Testis (tissue), 3 donors: ENCODE results near the gene VILL. TPM values are rescaled to one million over a fixed set of nuclear protein-coding genes. Genes with fewer than 3 reads are reported as not detected.

Experiments
- DNase-seq: peaks from one replicate; pipeline ENCODE4 v3.0.0-alpha.2; 2019
- H3K27ac ChIP-seq, 2 donors: fragments of 200-600 bp; sonication (generic); one replicate each; pipeline ENCODE4 v1.5.1; 2019
- H3K27me3 ChIP-seq: fragments of 200-600 bp; sonication (generic); one replicate; pipeline ENCODE4 v1.5.1; 2019
- H3K36me3 ChIP-seq: fragments of 200-600 bp; sonication (generic); one replicate; pipeline ENCODE4 v1.5.1; 2017; ENCODE audit warnings: low read depth; ENCODE audit errors: missing control alignments
- H3K4me1 ChIP-seq: fragments of 200-600 bp; sonication (generic); one replicate; pipeline ENCODE4 v1.5.1; 2019
- H3K4me3 ChIP-seq, 2 donors: fragments of 200-600 bp; sonication (generic); one replicate each; pipeline ENCODE4 v1.5.1; 2017 to 2019
- H3K9me3 ChIP-seq: fragments of 200-600 bp; sonication (generic); one replicate; pipeline ENCODE4 v1.5.1; 2017
- POLR2A ChIP-seq: fragments of 450-650 bp; IDR thresholded peaks from one replicate; pipeline ENCODE4 v1.6.1; 2017; ENCODE audit warnings: antibody characterized with exemption, mild to moderate bottlenecking, moderate library complexity
- WGBS, 2 donors: methylation state at CpG; one replicate each; pipeline ENCODE4 v1.1.5; 2018; 5-methylcytosine and 5-hydroxymethylcytosine counted together
- intact Hi-C: fragments of 100-400 bp; cut with DNase I; formaldehyde crosslinking; loops from one replicate; pipeline ENCODE4 v1.15.1; 2023; ENCODE audit warnings: low total_unique reads
- polyA plus RNA-seq: library from polyadenylated mRNA; stranded (reverse); fragments of 350-450 nt; fragmentation: Illumina TruSeq; extraction: RNeasy Lipid Tissue Mini Kit (QIAGEN cat#74804); gene quantifications from one replicate; pipeline ENCODE4 v1.2.3, GENCODE V29; 2014; ENCODE audit warnings: low read depth, low replicate concordance; ENCODE audit not compliant: insufficient read depth
- total RNA-seq, 2 donors: library from RNA; depleted of rRNA; stranded (reverse); fragments of >200 nt; gene quantifications; one replicate each; pipeline ENCODE4 v1.2.3, GENCODE V29; 2016
- TF ChIP-seq, protein P1 (sequence below), 3 experiments: fragments of 450-650 bp in 2 of 3; fragments of 200-600 bp in 1 of 3; sonication (generic) in 1 of 3; IDR thresholded peaks; one replicate each; pipeline ENCODE4 v1.5.1; 2016 to 2019; ENCODE audit warnings: antibody characterized with exemption in 3 of 3, mild to moderate bottlenecking in 2 of 3, moderate library complexity in 1 of 3

The VILL gene
- total and polyA plus RNA-seq, 3 donors from 2014 or later = 9.5 to 17.4 (median 16.3) TPM

DNA sequence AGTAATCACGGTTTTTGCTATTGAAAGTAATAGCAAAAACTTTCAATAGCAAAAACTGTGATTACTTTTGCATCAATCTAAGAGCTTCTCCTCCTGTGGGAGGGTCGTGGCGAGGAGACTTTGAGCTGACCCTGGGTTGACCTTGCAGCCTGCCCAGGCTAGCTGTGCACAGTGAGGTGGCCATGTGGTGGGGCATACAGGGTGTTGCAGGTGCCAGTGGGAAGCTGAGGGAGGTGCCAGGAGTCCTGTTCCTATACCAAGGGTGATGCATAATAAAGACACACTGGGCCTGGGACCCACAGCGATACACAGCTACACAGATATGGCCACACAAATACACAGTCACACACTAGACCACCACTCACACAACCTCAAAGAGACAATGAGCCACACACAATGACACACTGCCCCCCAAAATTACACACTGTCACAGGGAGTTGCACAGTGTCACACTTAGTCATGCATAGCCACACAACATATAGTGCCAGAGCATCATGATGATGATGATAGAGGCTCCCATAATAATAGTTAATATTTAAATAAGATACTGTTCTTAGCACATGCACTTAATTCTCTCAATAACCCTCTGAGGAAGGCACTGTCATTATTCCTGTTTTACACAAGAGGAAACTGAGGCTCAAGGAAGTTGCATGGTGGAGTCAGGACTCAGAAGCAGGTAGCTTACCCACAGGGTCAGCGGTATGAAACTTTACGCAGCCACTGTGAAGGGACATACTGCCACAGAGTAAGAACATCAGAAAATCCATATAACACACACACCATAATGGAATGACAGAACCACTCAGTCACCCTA lies 32.5 kb downstream of the VILL start:
- H3K4me1 ChIP-seq = peaks cover 18% of the 10 kb centered on the region
- no peak for TF ChIP-seq POLR2A
- TF ChIP-seq, protein P1, sequence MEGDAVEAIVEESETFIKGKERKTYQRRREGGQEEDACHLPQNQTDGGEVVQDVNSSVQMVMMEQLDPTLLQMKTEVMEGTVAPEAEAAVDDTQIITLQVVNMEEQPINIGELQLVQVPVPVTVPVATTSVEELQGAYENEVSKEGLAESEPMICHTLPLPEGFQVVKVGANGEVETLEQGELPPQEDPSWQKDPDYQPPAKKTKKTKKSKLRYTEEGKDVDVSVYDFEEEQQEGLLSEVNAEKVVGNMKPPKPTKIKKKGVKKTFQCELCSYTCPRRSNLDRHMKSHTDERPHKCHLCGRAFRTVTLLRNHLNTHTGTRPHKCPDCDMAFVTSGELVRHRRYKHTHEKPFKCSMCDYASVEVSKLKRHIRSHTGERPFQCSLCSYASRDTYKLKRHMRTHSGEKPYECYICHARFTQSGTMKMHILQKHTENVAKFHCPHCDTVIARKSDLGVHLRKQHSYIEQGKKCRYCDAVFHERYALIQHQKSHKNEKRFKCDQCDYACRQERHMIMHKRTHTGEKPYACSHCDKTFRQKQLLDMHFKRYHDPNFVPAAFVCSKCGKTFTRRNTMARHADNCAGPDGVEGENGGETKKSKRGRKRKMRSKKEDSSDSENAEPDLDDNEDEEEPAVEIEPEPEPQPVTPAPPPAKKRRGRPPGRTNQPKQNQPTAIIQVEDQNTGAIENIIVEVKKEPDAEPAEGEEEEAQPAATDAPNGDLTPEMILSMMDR (IDR thresholded peaks at IDR 0.05) = no peak
- intact Hi-C loops = no loop called here
- H3K4me3 ChIP-seq = no peak overlapping the region
- 75 to 79% methylated on average over 5 to 6 of the region's 6 CpGs for WGBS, 2 donors
- no peak for DNase-seq
- no peaks in the 10 kb centered on the region for H3K27me3 ChIP-seq
- no peaks in the 10 kb centered on the region for H3K36me3 ChIP-seq
- H3K9me3 ChIP-seq = no peaks in the 10 kb centered on the region
- peak overlapping the region in 1 of 2 donors; percentile 95 for H3K27ac ChIP-seq

DNA sequence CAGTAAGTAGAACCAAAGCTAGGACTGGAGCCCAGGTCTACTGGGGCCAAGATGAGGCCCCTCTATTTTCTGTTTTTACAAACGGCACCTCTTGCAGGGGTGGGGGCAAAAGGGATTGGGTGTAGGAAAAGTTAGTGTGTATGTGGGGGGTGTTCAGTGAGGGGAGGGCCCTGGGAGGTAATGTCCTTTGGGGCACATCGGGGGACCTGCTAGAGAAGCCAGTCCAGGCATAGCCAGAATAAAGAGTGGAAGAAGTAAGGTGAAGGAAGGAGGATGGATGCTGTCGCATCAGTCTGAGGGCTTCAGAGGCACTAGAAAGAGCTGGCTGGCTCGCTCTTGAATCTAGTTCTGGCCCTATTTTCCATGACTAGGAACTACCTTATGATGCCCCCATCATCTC lies 36.3 kb downstream of the VILL start:
- 86 to 90% methylated on average over 4 of the region's 4 CpGs for WGBS, 2 donors
- DNase-seq = no peak
- Histone ChIP-seq H3K4me1 (peaks cover 23% of the 10 kb centered on the region), H3K27me3 (no peaks in the 10 kb centered on the region), H3K9me3 (no peaks in the 10 kb centered on the region), H3K27ac (no peak overlapping the region), H3K4me3 (no peak overlapping the region), H3K36me3 (no peaks in the 10 kb centered on the region)
- TF ChIP-seq, protein P1 (IDR thresholded peaks at IDR 0.05) = no peak
- no peak for TF ChIP-seq POLR2A
- intact Hi-C loops = no loop called here

DNA sequence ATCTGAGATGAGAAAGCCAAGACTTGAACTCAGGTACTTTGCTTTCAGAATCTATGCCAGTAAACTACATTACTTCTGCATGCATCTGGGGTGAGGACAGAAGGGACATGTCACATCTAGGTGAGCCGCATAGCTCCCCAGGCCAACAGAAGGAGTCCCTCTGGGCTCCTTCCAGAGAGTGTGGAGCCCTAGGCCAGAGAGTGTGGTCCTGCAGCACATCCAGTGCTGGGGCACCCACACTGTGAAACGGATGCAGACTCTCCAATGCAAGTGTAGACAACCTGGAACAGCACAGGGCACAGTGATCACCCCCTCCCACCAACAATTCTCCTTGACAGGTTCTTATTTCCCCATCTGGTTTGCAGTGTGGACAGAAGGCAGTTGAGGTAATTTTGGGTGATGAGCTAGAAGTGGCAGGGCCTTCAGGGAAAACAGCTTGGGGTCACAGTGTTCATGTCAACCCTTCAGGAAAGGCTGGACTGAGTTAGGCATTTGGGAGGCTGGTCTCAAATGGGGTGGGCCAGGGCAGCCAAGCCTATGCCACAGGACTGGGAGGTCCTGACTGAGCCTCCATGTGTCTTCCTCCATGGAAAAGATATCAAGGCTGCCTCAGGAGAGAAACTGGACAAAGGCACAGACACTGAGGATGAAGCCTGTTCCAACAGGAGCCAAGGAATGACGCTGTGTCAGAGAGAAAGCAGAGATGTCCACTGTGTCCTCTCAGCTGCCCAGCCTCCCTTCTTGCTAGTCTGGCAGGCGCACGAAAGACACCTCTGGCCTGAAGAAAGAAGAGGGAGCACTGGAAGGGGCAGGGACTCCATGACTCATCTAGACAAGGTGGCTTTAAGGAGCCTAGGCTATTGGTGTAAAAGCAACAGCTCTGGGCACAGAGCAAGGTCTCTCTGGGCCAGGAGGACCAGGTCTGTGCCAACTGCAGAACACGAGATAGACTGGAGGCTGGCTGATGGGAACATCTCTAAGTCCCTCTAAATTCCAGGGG lies 37.2 kb downstream of the VILL start:
- no peak for TF ChIP-seq POLR2A
- TF ChIP-seq, protein P1 (IDR thresholded peaks at IDR 0.05) = no peak
- 62 to 87% methylated on average over 4 to 6 of the region's 6 CpGs for WGBS, 2 donors
- Histone ChIP-seq H3K27ac (peak overlapping the region; percentile 93 to 97), H3K27me3 (no peaks in the 10 kb centered on the region), H3K4me3 (peak overlapping the region in 1 of 2 donors; percentile 86), H3K9me3 (no peaks in the 10 kb centered on the region), H3K36me3 (no peaks in the 10 kb centered on the region), H3K4me1 (peaks cover 23% of the 10 kb centered on the region)
- no peak for DNase-seq
- intact Hi-C loops = no loop called here

DNA sequence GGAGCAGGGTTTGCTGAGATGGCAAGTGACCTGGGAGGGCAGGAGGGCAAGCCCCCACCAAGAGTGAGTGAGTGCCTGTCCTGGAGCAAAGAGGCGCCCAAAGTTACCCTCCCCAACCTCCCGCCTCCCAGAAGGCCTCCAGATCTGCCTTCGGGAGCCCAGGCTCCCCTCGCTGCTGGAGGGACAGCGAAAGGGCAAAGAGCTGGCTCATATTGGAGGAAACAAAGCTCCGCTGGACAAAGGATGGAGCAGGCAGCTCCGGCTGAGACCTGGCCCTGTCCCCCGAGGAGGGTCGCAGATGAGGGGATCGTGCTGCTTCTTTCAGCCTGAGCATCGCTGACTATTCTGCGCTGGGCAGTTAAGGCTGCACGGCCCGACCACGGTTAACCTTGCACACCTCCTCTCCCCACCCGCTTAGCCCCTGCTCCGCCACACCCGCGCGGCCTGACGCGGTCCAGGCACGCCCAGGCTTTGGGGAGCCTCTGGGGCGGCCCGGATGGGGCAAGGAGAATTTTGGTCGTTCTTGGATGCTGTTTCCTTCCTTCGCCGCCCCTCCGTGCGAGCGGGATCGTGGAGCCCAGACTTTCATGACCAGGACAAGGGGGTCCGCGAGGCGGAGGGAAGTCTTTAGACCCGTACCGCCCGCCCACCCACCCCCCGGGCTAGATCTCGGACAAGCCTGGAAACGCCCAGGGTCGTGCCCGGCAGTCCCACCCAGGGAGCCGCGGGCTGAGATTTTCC lies 38.2 kb downstream of the VILL start:
- peaks cover 23% of the 10 kb centered on the region for H3K4me1 ChIP-seq
- intact Hi-C loops = no loop called here
- H3K9me3 ChIP-seq = no peaks in the 10 kb centered on the region
- no peak for TF ChIP-seq POLR2A
- TF ChIP-seq, protein P1 (IDR thresholded peaks at IDR 0.05) = no peak
- 9 to 10% methylated on average over 20 to 45 of the region's 45 CpGs for WGBS, 2 donors
- DNase-seq = no peak
- no peaks in the 10 kb centered on the region for H3K36me3 ChIP-seq
- peak overlapping the region; percentile 93 to 97 for H3K27ac ChIP-seq
- peak overlapping the region; percentile 75 to 86 for H3K4me3 ChIP-seq
- no peaks in the 10 kb centered on the region for H3K27me3 ChIP-seq
